Colonic mucosa (tissue), 4 donors: Measurements from ENCODE around the gene FNDC3B. TPM values are rescaled to one million over a fixed set of nuclear protein-coding genes. Genes with fewer than 3 reads are reported as not detected.

Experiments
- DNase-seq: peaks from one replicate; pipeline ENCODE4 v3.0.0-alpha.2; 2020
- H3K27ac ChIP-seq: fragments of 200-600 bp; one replicate; pipeline ENCODE4 v1.8.0; 2021
- H3K27me3 ChIP-seq: fragments of 200-600 bp; one replicate; pipeline ENCODE4 v1.8.0; 2021
- H3K36me3 ChIP-seq: fragments of 200-600 bp; one replicate; pipeline ENCODE4 v1.8.0; 2021
- H3K4me1 ChIP-seq: fragments of 200-600 bp; one replicate; pipeline ENCODE4 v1.8.0; 2021; ENCODE audit warnings: mild to moderate bottlenecking
- H3K4me3 ChIP-seq: fragments of 200-600 bp; one replicate; pipeline ENCODE4 v1.8.0; 2021
- H3K9ac ChIP-seq, 2 donors: one replicate each; pipeline ENCODE4 v1.7.0; 2013; ENCODE audit warnings: control low read depth in 2 of 2, low read depth in 2 of 2, low read length in 2 of 2
- H3K9me3 ChIP-seq: fragments of 200-600 bp; one replicate; pipeline ENCODE4 v1.8.0; 2021
- CTCF ChIP-seq: fragments of 200-600 bp; IDR thresholded peaks from one replicate; pipeline ENCODE4 v1.8.0; 2022; ENCODE audit warnings: antibody characterized with exemption, mild to moderate bottlenecking
- intact Hi-C: fragments of 100-400 bp; cut with DNase I; formaldehyde crosslinking; loops from one replicate; pipeline ENCODE4 v1.14.1; 2022
- total RNA-seq, 2 donors: library from RNA; stranded (reverse); fragmentation: NEBNext Ultra II Directional in 1 of 2; extraction: Animal tissue kit (Norgen Biotek cat#: 25700) in 1 of 2; gene quantifications; one replicate each; pipeline ENCODE4 v1.2.1, GENCODE V29; 2021
- donor health status: healthy.
- donor health status: DM: no; HTN: no; CAD: no.
- donor health status: DM: no; HTN: no; CAD: no.

Gene FNDC3B
- total RNA-seq, 2 donors from 2014 or later, result 66.7 to 142 TPM

GRCh38 chr3:172161959-172162358 is 122.6 kb downstream of the FNDC3B start:
- H3K36me3 ChIP-seq, result no peaks in the 10 kb centered on the region
- H3K4me3 ChIP-seq, result no peak overlapping the region
- no peak overlapping the region for H3K9ac ChIP-seq
- no peak overlapping the region for H3K27ac ChIP-seq
- TF ChIP-seq CTCF, result no peak
- no peaks in the 10 kb centered on the region for H3K27me3 ChIP-seq
- no peak for DNase-seq
- H3K4me1 ChIP-seq, result no peaks in the 10 kb centered on the region
- H3K9me3 ChIP-seq, result no peaks in the 10 kb centered on the region
- intact Hi-C loops, result no loop called here

- H3K27me3 ChIP-seq, result no peaks in the 10 kb centered on the region
- intact Hi-C loops, result no loop called here
- no peak for DNase-seq
- no peak overlapping the region for H3K9ac ChIP-seq
- no peaks in the 10 kb centered on the region for H3K4me1 ChIP-seq
- no peak overlapping the region for H3K27ac ChIP-seq
- H3K9me3 ChIP-seq, result no peaks in the 10 kb centered on the region
- H3K36me3 ChIP-seq, result no peaks in the 10 kb centered on the region
- H3K4me3 ChIP-seq, result no peak overlapping the region
- TF ChIP-seq CTCF, result no peak
Measured at GRCh38 chr3:172163320-172163719, 123.9 kb downstream of the FNDC3B start.

- DNase-seq, result no peak
- intact Hi-C loops, result no loop called here
- H3K4me1 ChIP-seq, result peaks cover 7% of the 10 kb centered on the region
- no peak overlapping the region for H3K4me3 ChIP-seq
- H3K9ac ChIP-seq, result no peak overlapping the region
- TF ChIP-seq CTCF, result no peak
- no peaks in the 10 kb centered on the region for H3K27me3 ChIP-seq
- no peaks in the 10 kb centered on the region for H3K9me3 ChIP-seq
- no peaks in the 10 kb centered on the region for H3K36me3 ChIP-seq
- H3K27ac ChIP-seq, result no peak overlapping the region
Measured at GRCh38 chr3:172164620-172165362, 125.4 kb downstream of the FNDC3B start.

GRCh38 chr3:172166261-172166660 is 126.9 kb downstream of the FNDC3B start:
- no peak for TF ChIP-seq CTCF
- H3K36me3 ChIP-seq, result no peaks in the 10 kb centered on the region
- peaks cover 7% of the 10 kb centered on the region for H3K4me1 ChIP-seq
- H3K4me3 ChIP-seq, result no peak overlapping the region
- no peaks in the 10 kb centered on the region for H3K9me3 ChIP-seq
- H3K9ac ChIP-seq, result no peak overlapping the region
- intact Hi-C loops, result no loop called here
- H3K27me3 ChIP-seq, result no peaks in the 10 kb centered on the region
- no peak for DNase-seq
- H3K27ac ChIP-seq, result no peak overlapping the region

- Histone ChIP-seq H3K9me3 (no peaks in the 10 kb centered on the region), H3K27ac (no peak overlapping the region), H3K4me1 (peaks cover 7% of the 10 kb centered on the region), H3K36me3 (no peaks in the 10 kb centered on the region), H3K9ac (no peak overlapping the region), H3K27me3 (no peaks in the 10 kb centered on the region), H3K4me3 (no peak overlapping the region)
- intact Hi-C loops, result no loop called here
- no peak for TF ChIP-seq CTCF
- DNase-seq, result no peak
Measured at GRCh38 chr3:172166890-172167289, 127.5 kb downstream of the FNDC3B start.
